PFSK-1 (cell line): ENCODE results near the gene CEP41.

ENCODE experiments used
- POLR2AphosphoS5 ChIP-seq: IDR thresholded peaks from 2 replicates; pipeline ENCODE4 v1.6.1; 2012; ENCODE audit warnings: low read depth, mild to moderate bottlenecking, control low read depth, low read length, moderate library complexity
- SIN3A ChIP-seq: IDR thresholded peaks from 2 replicates; pipeline ENCODE4 v1.6.1; 2012; ENCODE audit warnings: mild to moderate bottlenecking, low read length, moderate library complexity, borderline replicate concordance; ENCODE audit not compliant: insufficient read depth
- TAF1 ChIP-seq: IDR thresholded peaks from 2 replicates; pipeline ENCODE4 v1.6.1; 2012; ENCODE audit warnings: low read length, control low read depth, borderline replicate concordance; ENCODE audit not compliant: insufficient read depth

- TF ChIP-seq TAF1 (no peak), SIN3A (no peak), POLR2AphosphoS5 (no peak)
Measured at GRCh38 chr7:130488392-130489139, 47.8 kb upstream of the CEP41 start.
